GM12864 (cell line): ENCODE measurements around the gene TARBP1.
"Not testable (repeated sequence)": the region's sequence is repeated elsewhere in the genome, so short reads cannot be mapped to it uniquely, and the experiment has no call there.

ENCODE experiments used
- DNase-seq: peaks from one replicate; pipeline ENCODE4 v3.0.0-alpha.2; 2011; ENCODE audit warnings: low read depth
- H3K4me3 ChIP-seq: 2 replicates; pipeline ENCODE4 v1.5.1; 2011; ENCODE audit warnings: mild to moderate bottlenecking, low read depth, low read length, control low read depth
- TF ChIP-seq, protein P1 (sequence below): IDR thresholded peaks from 2 replicates; pipeline ENCODE4 v1.5.1; 2011; ENCODE audit warnings: low read depth, mild to moderate bottlenecking, moderate library complexity, low read length, control low read depth, inconsistent platforms; ENCODE audit errors: missing control alignments

TARBP1 gene

DNA sequence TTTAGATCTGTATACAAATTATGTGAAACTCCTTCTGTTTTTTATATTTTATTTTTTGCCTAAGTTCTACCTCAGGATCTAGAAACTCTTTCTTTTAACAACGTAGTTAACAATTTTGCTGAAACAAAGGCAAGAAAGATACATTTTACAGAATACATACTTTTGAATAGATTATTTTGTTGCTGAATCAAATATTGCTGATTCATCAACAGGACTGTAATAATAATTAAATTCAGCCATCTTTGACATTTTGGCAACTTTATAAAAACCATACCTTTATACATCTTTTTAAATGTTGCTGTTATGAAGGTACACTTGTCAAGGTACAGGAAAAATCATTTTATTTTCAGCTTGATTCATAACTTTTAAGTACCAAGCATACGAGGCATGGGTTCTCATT lies 116.4 kb downstream of the TARBP1 start:
- H3K4me3 ChIP-seq, result no peak overlapping the region
- TF ChIP-seq, protein P1, sequence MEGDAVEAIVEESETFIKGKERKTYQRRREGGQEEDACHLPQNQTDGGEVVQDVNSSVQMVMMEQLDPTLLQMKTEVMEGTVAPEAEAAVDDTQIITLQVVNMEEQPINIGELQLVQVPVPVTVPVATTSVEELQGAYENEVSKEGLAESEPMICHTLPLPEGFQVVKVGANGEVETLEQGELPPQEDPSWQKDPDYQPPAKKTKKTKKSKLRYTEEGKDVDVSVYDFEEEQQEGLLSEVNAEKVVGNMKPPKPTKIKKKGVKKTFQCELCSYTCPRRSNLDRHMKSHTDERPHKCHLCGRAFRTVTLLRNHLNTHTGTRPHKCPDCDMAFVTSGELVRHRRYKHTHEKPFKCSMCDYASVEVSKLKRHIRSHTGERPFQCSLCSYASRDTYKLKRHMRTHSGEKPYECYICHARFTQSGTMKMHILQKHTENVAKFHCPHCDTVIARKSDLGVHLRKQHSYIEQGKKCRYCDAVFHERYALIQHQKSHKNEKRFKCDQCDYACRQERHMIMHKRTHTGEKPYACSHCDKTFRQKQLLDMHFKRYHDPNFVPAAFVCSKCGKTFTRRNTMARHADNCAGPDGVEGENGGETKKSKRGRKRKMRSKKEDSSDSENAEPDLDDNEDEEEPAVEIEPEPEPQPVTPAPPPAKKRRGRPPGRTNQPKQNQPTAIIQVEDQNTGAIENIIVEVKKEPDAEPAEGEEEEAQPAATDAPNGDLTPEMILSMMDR, result no peak
- no peak for DNase-seq

DNA sequence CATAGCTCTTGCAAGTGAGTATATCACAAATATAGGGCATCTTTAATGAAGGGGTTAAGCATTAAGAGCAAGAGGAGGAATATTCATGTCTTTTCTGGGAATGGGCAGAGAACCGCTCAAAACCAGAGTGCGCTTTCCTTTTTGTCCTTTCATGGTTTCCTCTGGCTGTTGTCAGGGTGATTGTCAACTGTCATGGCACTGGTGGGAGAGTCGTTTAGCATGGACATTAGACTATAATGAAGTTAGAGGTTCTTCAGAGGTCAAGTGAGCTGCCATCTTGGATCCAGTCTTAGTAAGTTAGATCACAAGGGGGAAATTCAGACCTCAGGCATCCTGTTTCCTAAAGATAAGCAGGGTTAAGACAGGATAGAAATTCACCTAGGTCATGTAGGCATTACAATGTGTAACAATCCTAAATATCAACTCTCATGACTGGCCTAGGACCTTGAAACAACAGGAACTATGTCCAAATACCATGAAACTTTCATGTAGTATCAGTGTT lies 117.8 kb downstream of the TARBP1 start:
- no peak overlapping the region for H3K4me3 ChIP-seq
- TF ChIP-seq, protein P1, result no peak
- no peak for DNase-seq

DNA sequence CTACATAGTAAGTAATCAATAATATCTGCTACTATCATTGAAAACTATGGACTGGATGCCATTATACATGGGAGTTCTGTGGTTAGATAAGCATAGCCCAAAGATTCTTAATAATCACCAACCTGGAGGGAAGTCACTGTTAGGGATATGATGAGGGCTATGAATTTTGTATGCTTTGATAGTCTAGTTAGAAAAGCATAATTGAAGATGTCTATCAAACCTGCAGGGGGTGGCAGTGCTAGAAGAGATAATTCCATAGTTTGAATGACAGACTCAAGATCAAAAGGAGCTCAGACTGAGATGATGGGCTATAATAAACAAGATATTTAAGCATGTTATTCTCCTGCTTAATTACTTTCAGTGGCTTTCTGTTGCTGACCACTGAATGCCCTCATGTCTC lies 121.1 kb downstream of the TARBP1 start:
- no peak for DNase-seq
- no peak overlapping the region for H3K4me3 ChIP-seq
- TF ChIP-seq, protein P1, result no peak

DNA sequence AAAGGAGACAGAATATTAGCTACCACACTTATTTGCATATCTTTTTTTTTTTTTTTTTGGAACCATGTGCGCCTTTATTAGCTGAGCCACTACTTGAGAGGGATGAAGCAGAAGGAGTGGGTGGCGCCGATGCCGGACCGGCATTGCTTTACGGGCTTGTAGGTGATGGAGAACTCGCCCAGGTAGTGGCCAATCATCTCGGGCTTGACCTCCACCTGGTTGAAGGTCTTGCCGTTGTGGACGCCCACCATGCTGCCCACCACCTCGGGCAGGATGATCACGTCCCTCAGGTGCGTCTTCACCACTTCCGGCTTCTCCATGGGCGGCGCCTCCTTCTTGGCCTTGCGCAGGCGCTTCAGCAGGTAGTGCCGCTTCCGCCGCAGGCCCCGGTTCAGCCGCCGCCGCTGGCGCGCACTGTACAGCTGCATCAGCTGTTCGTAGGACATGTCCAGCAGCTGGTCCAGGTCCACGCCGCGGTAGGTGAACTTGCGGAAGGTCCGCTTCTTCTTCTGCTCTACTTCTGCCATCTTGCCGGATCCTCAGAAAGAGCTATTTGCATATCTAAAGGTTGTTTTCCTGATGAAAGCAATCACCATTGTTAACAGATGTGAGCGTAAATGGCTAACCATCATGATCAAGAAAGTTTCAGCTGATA lies 122.2 kb downstream of the TARBP1 start:
- not testable (repeated sequence) for DNase-seq, H3K4me3 ChIP-seq

GRCh38 chr1:234355782-234356510 lies 123.0 kb downstream of the TARBP1 start:
- TF ChIP-seq, protein P1, result no peak
- DNase-seq, result no peak
- no peak overlapping the region for H3K4me3 ChIP-seq

DNA sequence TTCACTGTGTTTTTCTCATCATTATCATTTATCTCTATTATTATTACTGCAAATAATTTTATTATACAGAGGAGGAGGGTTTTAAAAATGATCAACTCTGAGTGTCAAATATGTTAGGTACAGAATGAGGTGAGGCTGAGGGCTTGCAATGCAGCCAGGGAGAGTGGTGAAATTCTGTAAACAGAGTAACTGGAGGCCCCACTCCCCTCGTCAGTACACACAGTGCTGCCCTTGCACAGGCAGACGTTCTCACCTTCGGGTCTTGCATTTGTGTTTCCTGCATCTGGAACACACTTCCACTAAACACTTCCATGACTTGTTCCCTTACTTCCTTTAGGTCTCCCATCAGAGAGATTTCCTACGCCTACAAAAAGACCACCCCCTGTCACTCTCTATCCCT lies 130.0 kb downstream of the TARBP1 start:
- TF ChIP-seq, protein P1, result no peak
- no peak overlapping the region for H3K4me3 ChIP-seq
- DNase-seq, result no peak

DNA sequence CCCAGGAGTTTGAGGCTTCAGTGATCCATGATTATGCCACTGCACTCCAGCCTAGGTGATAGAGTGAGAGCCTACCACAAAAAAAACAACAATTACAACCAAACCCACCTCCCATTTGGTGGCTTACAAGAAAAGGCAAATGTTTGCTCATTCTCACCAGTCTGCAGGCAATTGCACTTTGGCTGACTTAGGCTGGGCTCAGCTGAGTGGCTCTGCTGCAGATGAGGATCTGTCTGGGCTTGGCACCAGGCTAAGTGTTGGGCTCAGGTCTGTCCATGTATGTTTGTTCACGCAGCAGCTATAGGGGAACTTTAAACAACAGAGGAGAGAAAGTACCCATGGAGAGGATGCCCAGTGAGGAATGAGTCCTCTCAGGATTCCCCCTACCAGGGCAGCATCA lies 133.7 kb downstream of the TARBP1 start:
- TF ChIP-seq, protein P1, result no peak
- no peak overlapping the region for H3K4me3 ChIP-seq
- DNase-seq, result no peak
